SK-N-SH treated with all-trans-retinoic acid at 6 μM for 48 hours (cell line): ENCODE data around the gene PMPCA.

Source experiments
- BACH2 ChIP-seq: fragments of 250-450 bp; sonication (Bioruptor Pico); IDR thresholded peaks from 2 replicates; pipeline ENCODE4 v1.9.0; 2021; ENCODE audit warnings: mild to moderate bottlenecking, borderline replicate concordance
- ISL1 ChIP-seq: fragments of 250-450 bp; sonication (Bioruptor Pico); IDR thresholded peaks from 2 replicates; pipeline ENCODE4 v2.1.2; 2022; ENCODE audit warnings: mild to moderate bottlenecking, moderate library complexity
- OSR1 ChIP-seq: fragments of 250-450 bp; sonication (Bioruptor Pico); IDR thresholded peaks from 2 replicates; pipeline ENCODE4 v1.8.0; 2022; ENCODE audit warnings: moderate library complexity, mild to moderate bottlenecking, inconsistent platforms
- TOX ChIP-seq: fragments of 250-450 bp; sonication (Bioruptor Pico); IDR thresholded peaks from 2 replicates; pipeline ENCODE4 v1.8.0; 2021; ENCODE audit warnings: mild to moderate bottlenecking, moderate library complexity, borderline replicate concordance
- ZFP3 ChIP-seq: fragments of 250-450 bp; sonication (Bioruptor Pico); IDR thresholded peaks from 2 replicates; pipeline ENCODE4 v1.5.0; 2020; ENCODE audit warnings: mild to moderate bottlenecking, moderate library complexity
- ZNF70 ChIP-seq: fragments of 450-650 bp; formaldehyde crosslinking; IDR thresholded peaks from 2 replicates; pipeline ENCODE4 v1.5.0; 2020; ENCODE audit warnings: mild to moderate bottlenecking, moderate library complexity
- TF ChIP-seq, protein P1 (sequence below): fragments of 250-450 bp; sonication (Bioruptor Pico); IDR thresholded peaks from 2 replicates; pipeline ENCODE4 v1.8.0; 2020; ENCODE audit warnings: mild to moderate bottlenecking, moderate library complexity, borderline replicate concordance
- TF ChIP-seq, protein P2 (sequence below): fragments of 250-450 bp; sonication (Bioruptor Pico); IDR thresholded peaks from 2 replicates; pipeline ENCODE4 v1.5.0; 2020; ENCODE audit warnings: mild to moderate bottlenecking, moderate library complexity
- TF ChIP-seq, protein P3 (sequence below): fragments of 250-450 bp; sonication (Bioruptor Pico); IDR thresholded peaks from 2 replicates; pipeline ENCODE4 v1.5.1; 2021; ENCODE audit warnings: mild to moderate bottlenecking, moderate library complexity

DNA sequence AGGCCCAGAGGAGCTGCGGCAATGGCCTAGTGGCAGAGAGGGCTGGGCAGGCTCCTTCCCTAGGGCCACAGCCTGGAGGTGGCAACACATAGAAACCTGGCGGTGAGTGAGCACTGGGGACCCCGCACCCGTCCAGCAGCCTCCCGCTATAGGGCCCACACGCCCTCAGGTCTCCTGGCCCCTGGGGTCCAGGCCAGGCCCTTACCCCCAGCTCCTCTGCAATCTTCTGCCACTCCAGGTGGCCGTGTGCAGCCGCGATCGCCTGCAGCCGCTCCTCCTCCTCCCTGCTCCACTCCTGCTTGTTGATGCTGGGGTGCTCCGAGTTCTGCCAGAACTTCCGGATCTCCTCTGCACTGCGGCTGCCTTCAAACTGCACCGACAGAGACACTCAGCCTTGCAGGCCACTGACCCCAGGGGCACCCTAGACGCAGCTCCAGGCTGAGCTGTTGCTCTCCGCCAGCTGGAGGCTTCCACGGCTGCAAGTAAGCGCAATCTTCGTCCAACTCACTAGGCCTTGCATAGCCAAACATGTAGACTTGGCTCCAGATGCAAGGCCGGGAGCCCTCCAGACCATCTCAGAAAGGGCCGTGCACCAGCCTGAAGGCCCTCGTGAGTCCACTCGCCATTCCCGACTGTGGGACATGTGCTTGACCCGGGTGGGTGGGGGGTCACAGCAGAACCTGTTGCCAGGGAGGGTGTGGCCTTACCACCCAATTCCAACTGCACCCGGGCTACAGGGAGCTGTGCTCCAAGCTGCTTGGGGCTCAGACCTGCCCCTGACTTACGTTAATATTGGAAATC lies 18.5 kb upstream of the PMPCA start:
- TF ChIP-seq, protein P1, sequence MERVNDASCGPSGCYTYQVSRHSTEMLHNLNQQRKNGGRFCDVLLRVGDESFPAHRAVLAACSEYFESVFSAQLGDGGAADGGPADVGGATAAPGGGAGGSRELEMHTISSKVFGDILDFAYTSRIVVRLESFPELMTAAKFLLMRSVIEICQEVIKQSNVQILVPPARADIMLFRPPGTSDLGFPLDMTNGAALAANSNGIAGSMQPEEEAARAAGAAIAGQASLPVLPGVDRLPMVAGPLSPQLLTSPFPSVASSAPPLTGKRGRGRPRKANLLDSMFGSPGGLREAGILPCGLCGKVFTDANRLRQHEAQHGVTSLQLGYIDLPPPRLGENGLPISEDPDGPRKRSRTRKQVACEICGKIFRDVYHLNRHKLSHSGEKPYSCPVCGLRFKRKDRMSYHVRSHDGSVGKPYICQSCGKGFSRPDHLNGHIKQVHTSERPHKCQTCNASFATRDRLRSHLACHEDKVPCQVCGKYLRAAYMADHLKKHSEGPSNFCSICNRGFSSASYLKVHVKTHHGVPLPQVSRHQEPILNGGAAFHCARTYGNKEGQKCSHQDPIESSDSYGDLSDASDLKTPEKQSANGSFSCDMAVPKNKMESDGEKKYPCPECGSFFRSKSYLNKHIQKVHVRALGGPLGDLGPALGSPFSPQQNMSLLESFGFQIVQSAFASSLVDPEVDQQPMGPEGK (CRISPR knock-in tag): no peak
- TF ChIP-seq BACH2 (no peak), TOX (no peak), ZNF70 (CRISPR knock-in tag) (no peak), ISL1 (CRISPR knock-in tag) (no peak), ZFP3 (no peak), OSR1 (CRISPR knock-in tag) (no peak)
- TF ChIP-seq, protein P2, sequence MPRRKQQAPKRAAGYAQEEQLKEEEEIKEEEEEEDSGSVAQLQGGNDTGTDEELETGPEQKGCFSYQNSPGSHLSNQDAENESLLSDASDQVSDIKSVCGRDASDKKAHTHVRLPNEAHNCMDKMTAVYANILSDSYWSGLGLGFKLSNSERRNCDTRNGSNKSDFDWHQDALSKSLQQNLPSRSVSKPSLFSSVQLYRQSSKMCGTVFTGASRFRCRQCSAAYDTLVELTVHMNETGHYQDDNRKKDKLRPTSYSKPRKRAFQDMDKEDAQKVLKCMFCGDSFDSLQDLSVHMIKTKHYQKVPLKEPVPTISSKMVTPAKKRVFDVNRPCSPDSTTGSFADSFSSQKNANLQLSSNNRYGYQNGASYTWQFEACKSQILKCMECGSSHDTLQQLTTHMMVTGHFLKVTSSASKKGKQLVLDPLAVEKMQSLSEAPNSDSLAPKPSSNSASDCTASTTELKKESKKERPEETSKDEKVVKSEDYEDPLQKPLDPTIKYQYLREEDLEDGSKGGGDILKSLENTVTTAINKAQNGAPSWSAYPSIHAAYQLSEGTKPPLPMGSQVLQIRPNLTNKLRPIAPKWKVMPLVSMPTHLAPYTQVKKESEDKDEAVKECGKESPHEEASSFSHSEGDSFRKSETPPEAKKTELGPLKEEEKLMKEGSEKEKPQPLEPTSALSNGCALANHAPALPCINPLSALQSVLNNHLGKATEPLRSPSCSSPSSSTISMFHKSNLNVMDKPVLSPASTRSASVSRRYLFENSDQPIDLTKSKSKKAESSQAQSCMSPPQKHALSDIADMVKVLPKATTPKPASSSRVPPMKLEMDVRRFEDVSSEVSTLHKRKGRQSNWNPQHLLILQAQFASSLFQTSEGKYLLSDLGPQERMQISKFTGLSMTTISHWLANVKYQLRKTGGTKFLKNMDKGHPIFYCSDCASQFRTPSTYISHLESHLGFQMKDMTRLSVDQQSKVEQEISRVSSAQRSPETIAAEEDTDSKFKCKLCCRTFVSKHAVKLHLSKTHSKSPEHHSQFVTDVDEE (CRISPR knock-in tag): no peak
- TF ChIP-seq, protein P3, sequence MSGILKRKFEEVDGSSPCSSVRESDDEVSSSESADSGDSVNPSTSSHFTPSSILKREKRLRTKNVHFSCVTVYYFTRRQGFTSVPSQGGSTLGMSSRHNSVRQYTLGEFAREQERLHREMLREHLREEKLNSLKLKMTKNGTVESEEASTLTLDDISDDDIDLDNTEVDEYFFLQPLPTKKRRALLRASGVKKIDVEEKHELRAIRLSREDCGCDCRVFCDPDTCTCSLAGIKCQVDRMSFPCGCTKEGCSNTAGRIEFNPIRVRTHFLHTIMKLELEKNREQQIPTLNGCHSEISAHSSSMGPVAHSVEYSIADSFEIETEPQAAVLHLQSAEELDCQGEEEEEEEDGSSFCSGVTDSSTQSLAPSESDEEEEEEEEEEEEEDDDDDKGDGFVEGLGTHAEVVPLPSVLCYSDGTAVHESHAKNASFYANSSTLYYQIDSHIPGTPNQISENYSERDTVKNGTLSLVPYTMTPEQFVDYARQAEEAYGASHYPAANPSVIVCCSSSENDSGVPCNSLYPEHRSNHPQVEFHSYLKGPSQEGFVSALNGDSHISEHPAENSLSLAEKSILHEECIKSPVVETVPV: no peak
